ENCODE measurements around the gene SRD5A3.
"Not testable (repeated sequence)": the region's sequence is repeated elsewhere in the genome, so short reads cannot be mapped to it uniquely, and the experiment has no call there.

The SRD5A3 gene

GRCh38 chr4:55345054-55345453 is 988 bp upstream of the SRD5A3 start:
- no peak for DNase-seq (ENCODE audit: low read depth in 2 of 2, low spot score in 1 of 2)

GRCh38 chr4:55346851-55347255 is 811 bp downstream of the SRD5A3 start:
- no peak for DNase-seq (ENCODE audit: low read depth in 2 of 2, low spot score in 1 of 2)

GRCh38 chr4:55347610-55348228 is 1.7 kb downstream of the SRD5A3 start:
- DNase-seq (ENCODE audit: low read depth in 2 of 2, low spot score in 1 of 2): no peak

GRCh38 chr4:55348466-55348865 is 2.4 kb downstream of the SRD5A3 start:
- DNase-seq (ENCODE audit: low read depth in 2 of 2, low spot score in 1 of 2): no peak

GRCh38 chr4:55350870-55351269 is 4.8 kb downstream of the SRD5A3 start:
- not testable (repeated sequence) for DNase-seq (ENCODE audit: low read depth in 2 of 2, low spot score in 1 of 2)

GRCh38 chr4:55351824-55352223 is 5.8 kb downstream of the SRD5A3 start:
- no peak for DNase-seq (ENCODE audit: low read depth in 2 of 2, low spot score in 1 of 2)

- DNase-seq (ENCODE audit: low read depth in 2 of 2, low spot score in 1 of 2): no peak
Observed at GRCh38 chr4:55352726-55353125, 6.7 kb downstream of the SRD5A3 start.

- DNase-seq (ENCODE audit: low read depth in 2 of 2, low spot score in 1 of 2): not testable (repeated sequence)
Observed at GRCh38 chr4:55353228-55353747, 7.2 kb downstream of the SRD5A3 start.

- DNase-seq (ENCODE audit: low read depth in 2 of 2, low spot score in 1 of 2): no peak
Observed at GRCh38 chr4:55354648-55355047, 8.6 kb downstream of the SRD5A3 start.

- no peak for DNase-seq (ENCODE audit: low read depth in 2 of 2, low spot score in 1 of 2)
Observed at GRCh38 chr4:55355555-55355954, 9.5 kb downstream of the SRD5A3 start.

GRCh38 chr4:55356991-55357461 is 11.0 kb downstream of the SRD5A3 start:
- no peak for DNase-seq (ENCODE audit: low read depth in 2 of 2, low spot score in 1 of 2)

- DNase-seq (ENCODE audit: low read depth in 2 of 2, low spot score in 1 of 2): no peak
Observed at GRCh38 chr4:55358246-55358645, 12.2 kb downstream of the SRD5A3 start.

- no peak for DNase-seq (ENCODE audit: low read depth in 2 of 2, low spot score in 1 of 2)
Observed at GRCh38 chr4:55358668-55359067, 12.6 kb downstream of the SRD5A3 start.

- no peak for DNase-seq (ENCODE audit: low read depth in 2 of 2, low spot score in 1 of 2)
Observed at GRCh38 chr4:55359397-55359916, 13.4 kb downstream of the SRD5A3 start.

- DNase-seq (ENCODE audit: low read depth in 2 of 2, low spot score in 1 of 2): not testable (repeated sequence)
Observed at GRCh38 chr4:55362938-55363337, 16.9 kb downstream of the SRD5A3 start.

GRCh38 chr4:55363691-55364351 is 17.8 kb downstream of the SRD5A3 start:
- DNase-seq (ENCODE audit: low read depth in 2 of 2, low spot score in 1 of 2): no peak

- DNase-seq (ENCODE audit: low read depth in 2 of 2, low spot score in 1 of 2): no peak
Observed at GRCh38 chr4:55364691-55365344, 18.8 kb downstream of the SRD5A3 start.

- DNase-seq (ENCODE audit: low read depth in 2 of 2, low spot score in 1 of 2): no peak
Observed at GRCh38 chr4:55365345-55365728, 19.3 kb downstream of the SRD5A3 start.

GRCh38 chr4:55366621-55367020 is 20.6 kb downstream of the SRD5A3 start:
- no peak for DNase-seq (ENCODE audit: low read depth in 2 of 2, low spot score in 1 of 2)

GRCh38 chr4:55367084-55367722 is 21.2 kb downstream of the SRD5A3 start:
- DNase-seq (ENCODE audit: low read depth in 2 of 2, low spot score in 1 of 2): no peak

- no peak for DNase-seq (ENCODE audit: low read depth in 2 of 2, low spot score in 1 of 2)
Observed at GRCh38 chr4:55369968-55370367, 23.9 kb downstream of the SRD5A3 start.
